Suprapubic skin (tissue), 4 donors: ENCODE measurements around the gene ANKRD60.

ENCODE experiments used
- CTCF ChIP-seq, 2 donors: fragments of 200-600 bp in 1 of 2; fragments of 450-650 bp in 1 of 2; sonication (generic) in 1 of 2; IDR thresholded peaks; one replicate each; pipeline ENCODE4 v1.5.1; 2016 to 2019; ENCODE audit warnings: antibody characterized with exemption in 2 of 2, mild to moderate bottlenecking in 1 of 2, moderate library complexity in 1 of 2
- POLR2A ChIP-seq, 2 donors: fragments of 450-650 bp; IDR thresholded peaks; one replicate each; pipeline ENCODE4 v1.6.1; 2017; ENCODE audit warnings: antibody characterized with exemption in 2 of 2, mild to moderate bottlenecking in 2 of 2, moderate library complexity in 2 of 2
- POLR2AphosphoS5 ChIP-seq, 3 donors: sonication (generic); formaldehyde crosslinking; IDR thresholded peaks; one replicate each; pipeline ENCODE4 v1.6.1; 2017; ENCODE audit warnings: antibody characterized with exemption in 3 of 3

- no peak for TF ChIP-seq CTCF (IDR thresholded peaks at IDR 0.05)
- no peak for TF ChIP-seq POLR2A (IDR thresholded peaks at IDR 0.05)
- TF ChIP-seq POLR2AphosphoS5 (IDR thresholded peaks at IDR 0.05) = no peak
Observed at GRCh38 chr20:58173930-58174707, 54.3 kb downstream of the ANKRD60 start.
